ENCODE results near the gene RRAS2. TPM values are rescaled to one million over a fixed set of nuclear protein-coding genes. Genes with fewer than 3 reads are reported as not detected.
A peak's percentile ranks its signal among the peaks of the same experiment; 100 is the strongest.
"Not testable (repeated sequence)": the region's sequence is repeated elsewhere in the genome, so short reads cannot be mapped to it uniquely, and the experiment has no call there.

Gene RRAS2
- total RNA-seq, 1 donor from 2014 or later, result 24.1 TPM

DNA sequence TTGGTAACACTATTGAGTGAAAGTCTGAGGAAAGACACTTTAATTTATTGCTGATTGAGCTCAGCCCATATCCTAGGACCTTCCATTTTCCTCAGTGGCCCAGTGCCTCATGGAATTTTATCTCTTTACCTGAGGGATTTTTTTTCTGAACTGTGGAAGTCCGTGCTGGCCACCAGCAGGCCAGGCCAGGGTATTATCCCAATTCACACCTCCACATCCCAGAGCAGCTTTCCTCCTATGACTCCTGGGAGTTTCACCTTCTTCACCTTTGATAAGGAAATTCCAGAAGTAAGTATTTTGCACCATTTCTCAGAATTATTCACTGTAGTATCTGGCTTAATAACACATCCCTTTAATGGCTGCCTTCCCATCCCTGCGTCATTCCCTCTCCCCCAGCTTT lies 13.0 kb upstream of the RRAS2 start:
- DNase-seq (ENCODE audit: low spot score), result no peak
- no peak for ATAC-seq

DNA sequence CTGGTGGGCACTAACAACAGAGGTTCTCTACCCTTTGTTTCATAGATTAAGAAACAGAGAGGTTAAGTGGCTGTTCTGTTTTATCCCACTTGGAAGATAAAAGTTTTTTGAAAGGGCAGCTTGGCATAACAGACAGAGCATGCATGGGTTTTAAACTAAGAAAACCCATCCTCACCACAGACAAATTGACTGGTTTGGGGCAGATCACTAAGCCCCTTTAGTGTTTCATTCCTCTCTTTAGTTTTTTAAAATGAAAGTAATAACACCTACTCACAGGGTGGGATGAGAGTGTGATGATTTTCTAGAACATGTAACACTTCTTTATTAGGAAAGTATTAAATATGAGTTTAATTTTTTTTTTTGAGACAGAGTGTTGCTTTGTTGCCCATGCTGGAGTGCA lies 12.3 kb upstream of the RRAS2 start:
- no peak for DNase-seq (ENCODE audit: low spot score)
- ATAC-seq, result no peak

DNA sequence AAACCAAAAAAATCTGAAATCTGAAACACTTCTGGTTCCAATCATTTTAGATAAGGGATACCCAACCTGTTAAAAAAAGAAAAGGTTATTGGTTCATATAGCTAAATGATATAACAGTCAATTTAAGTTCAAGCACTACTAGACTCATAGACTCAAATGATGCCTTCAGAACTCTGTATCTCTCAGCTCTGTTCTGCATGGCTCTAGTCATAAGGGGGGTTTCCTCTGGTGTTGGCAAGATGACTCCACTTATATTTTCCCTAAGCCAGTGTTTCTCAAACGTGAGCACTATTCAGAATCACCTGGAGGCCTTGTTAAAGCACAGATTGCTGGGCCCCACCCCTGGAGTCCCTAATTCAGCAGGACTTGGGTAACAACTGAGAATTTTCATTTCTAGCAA lies 11.5 kb upstream of the RRAS2 start:
- ATAC-seq, result no peak
- DNase-seq (ENCODE audit: low spot score), result no peak

DNA sequence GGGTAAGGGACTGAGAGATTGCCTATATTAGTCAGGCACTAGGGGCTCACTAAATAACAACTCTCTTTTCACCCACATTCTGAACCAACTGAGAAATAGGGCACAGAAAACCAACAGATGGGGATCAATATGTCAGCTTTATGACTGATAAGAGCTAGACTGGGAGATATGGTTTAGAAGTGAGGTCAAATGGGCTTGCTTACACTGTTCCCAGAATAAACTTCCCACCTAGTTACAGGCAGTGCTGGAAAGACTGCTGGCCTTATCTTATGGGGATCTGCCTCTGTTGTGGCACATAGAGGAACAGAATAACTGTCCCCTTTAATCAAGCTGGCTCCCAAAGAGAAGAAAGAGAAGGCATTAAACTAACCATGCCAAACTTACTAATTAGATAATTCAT lies 10.6 kb upstream of the RRAS2 start:
- DNase-seq (ENCODE audit: low spot score) (no peak), ATAC-seq (peak; percentile 45)

DNA sequence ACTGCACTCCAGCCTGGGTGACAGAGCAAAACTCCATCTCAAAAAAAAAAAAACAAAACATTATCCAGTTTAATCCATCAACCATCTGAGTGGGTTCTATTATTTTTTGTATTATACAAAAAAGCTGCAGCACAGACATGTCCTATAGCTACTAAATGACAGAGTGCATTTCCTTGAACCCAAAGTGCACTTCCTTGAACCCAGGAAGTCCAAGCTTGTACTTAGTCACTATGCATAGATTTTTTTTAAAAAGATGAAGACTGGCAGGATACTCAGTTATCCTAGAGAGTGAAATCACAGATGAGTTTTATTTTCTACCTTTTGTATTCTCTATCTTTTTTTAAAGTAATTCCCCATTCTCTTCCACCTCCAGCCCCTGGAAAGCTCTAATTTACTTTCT lies 8.0 kb upstream of the RRAS2 start:
- DNase-seq (ENCODE audit: low spot score), result no peak

DNA sequence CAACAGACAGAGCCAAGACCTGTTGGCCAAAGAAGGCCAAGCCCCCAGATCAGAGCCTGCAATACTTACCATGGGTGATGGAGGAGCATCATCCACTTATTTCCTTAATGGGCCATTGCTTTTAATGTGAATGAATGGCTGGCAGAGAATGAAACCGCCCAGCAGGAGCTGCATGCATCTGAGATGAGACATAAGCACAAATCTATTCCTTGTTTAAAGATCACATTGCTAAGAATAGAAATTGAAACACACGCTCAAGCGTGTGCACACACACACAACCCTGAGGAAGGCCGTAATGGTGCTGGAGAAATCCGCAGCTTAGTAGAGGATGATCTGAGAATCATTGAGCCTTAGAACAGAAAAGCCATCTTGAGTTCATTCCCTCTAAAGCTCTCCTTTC lies 5.3 kb upstream of the RRAS2 start:
- no peak for ATAC-seq
- DNase-seq (ENCODE audit: low spot score), result no peak

More for the DNA sequence above, 8.0 kb upstream of the RRAS2 start:
- ATAC-seq, result no peak

DNA sequence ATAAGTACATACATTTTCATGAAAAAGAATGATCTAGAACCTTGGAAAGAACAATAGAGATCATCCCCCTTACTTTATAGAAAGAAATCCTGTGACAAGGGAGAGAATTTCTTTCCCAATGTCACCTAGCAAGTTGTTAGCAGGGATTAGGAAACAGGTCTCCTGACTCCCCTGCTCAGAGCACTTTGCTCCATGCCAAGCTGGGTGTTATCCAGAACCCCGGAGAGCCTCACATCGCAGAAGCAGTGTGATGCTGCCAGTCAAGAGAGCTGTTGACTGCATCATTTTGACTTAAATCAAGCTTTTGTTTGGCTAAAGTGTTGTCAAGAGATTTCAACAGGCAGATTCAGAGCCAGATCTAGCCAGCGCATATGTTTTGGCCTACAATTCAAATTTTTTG lies 3.6 kb upstream of the RRAS2 start:
- ATAC-seq, result peak; percentile 41
- DNase-seq (ENCODE audit: low spot score), result peak; percentile 64

DNA sequence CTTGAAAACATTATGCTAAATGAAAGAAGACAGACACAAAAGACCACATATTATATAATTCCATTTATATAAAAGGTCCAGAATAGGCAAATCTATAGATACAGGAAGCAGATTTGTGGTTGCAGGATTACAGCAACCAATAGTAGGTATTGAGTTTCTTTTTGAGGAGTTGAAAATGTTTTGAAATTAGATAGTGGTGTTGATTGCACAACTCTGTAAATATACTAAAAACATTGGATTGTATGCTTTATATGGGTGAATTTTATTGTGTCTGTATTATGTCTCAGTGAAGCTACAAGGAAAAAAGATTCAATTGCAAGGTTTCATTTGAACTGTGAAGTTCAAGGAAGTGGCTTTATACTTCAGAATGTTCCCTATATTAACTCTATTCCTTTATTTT lies 3.0 kb upstream of the RRAS2 start:
- ATAC-seq, result no peak
- no peak for DNase-seq (ENCODE audit: low spot score)

DNA sequence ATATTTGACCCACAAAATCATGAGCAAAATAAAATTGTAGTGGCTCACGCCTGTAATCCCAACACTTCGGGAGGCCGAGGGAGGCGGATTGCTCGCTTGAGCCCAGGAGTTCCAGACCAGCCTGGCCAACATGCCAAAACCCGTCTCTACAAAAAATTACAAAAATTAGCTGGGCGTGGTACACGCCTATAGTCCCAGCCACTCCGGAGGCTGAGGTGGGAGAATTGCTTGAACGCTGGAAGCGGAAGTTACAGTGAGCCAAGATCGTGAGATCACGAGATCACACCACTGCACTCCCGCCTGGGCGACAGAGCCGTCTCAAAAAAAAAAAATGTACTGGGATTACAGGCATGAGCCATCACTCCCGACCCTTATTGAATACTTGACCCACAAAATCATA lies 2.0 kb upstream of the RRAS2 start:
- ATAC-seq, result no peak
- DNase-seq (ENCODE audit: low spot score), result no peak

DNA sequence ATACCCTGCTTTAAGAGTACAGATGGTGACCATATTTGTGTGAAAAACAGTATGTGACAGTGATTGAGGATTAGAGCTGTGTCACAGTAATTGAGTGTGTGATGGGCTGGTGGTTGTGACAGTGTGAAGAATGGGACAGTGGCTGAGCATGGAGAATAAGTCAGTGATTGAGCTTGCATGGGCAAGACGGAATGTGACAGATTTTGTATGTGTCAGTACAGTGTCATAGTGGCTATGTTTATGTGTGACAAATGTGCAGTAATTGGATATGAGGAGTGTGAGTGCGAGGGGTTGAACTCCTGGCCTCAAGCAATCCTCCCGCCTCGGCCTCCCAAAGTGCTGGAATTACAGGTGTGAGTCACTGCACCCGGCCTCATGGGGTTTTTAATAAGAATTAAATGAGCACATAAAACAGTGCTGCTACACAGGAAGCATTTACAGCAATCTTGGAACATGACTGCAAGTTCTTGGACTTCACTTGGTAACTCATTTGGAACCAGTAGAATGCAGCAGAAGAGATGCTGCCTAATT lies 583 bp upstream of the RRAS2 start:
- DNase-seq (ENCODE audit: low spot score), result no peak
- peak; percentile 1 for ATAC-seq

DNA sequence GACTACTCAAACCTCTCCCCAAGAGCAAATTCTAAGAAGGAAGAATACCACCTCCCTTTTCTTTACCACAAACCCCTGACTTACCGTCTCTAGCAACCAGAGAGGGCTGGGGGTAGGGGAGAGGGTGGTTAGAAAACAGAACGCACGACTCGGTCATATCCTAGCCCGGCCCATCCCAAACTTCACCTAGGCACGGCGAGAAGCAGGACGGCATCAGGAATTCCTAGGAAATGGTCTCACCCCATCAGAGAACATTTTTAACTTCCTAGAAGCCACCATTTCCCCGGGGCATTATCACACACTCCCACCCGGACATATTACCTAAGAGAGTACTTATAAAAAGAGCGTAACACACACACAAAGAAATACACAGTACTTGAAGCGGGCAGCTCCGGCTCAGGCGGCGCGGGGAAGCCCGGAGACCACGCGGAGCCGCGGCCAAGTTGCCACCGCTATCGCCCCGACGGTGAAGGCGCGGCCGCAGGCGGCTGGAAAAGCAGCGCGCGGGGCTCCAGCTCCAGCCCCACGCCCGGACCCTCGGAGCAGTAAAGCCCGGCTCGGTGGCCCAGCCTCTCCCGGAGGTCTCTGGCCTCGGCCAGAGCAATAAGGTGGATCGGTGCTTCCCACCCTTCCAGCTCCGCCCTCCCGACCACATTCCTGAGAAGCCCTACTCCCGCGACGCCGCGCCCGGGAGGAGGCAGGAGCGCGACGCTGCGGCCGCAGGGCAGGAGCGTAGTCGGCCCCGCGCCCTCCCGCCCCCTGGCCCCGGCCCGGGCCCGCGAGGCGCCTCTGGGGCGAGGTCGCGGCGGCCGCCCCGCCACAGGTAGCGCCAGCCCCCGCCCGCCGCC lies 878 bp downstream of the RRAS2 start:
- peak; percentile 76 for ATAC-seq
- peak; percentile 63 for DNase-seq (ENCODE audit: low spot score)

DNA sequence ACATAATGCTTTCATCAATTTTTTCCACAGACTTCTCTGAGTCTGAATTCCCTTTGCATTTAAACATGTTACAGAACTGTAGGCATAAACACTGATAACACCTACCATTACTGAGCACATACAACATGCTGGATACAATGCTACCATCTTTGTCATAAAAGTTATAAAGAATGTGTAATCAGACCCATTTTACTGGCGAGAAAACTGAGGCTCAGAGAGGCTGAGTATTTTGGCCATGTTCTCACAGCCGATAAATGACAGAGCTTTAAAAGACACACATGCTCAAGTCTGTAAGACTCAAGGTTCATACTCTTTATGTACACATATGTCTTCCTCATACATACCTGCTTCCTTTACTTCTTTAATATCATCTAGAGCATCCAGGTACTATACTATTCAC lies 2.6 kb downstream of the RRAS2 start:
- ATAC-seq (no peak), DNase-seq (ENCODE audit: low spot score) (no peak)

DNA sequence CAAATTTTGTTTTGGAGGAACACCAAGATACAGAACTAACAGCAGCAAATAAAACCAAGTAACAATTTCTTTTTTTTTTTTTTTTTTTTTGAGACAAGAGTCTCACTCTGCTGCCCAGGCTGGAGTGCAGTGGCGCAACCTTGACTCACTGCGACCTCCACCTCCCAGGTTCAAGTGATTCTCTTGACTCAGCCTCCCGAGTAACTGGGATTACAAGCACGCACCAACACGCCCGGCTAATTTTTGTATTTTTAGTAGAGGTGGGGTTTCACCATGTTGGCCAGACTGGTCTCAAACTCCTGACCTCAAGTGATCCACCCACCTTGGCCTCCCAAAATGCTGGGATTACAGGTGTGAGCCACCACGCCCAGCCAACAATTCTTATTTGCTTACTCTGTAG lies 4.4 kb downstream of the RRAS2 start:
- ATAC-seq; DNase-seq (ENCODE audit: low spot score): not testable (repeated sequence)

DNA sequence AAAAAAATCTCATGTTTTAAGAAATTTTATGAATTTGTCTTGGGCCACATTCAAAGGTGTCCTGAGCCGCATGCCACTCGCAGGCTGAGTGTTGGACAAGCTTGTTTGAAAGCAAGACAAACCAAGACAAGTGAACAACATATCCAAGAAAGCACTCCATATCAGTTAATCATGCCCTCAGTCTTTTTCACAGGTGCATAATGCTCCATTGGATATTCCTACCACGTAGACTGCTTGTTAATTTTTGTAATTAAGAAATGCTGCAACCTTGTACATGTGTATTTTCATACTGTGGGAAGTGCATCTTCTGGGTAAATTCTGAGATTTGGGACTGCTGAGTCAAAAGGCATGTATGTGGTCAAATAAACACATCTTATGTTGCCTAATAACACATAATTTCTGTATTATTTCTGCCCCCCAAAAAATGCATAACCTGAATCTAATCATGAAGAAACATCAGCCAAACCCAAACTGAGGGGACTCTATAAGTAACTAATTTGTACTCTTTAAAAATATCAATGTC lies 8.2 kb downstream of the RRAS2 start:
- ATAC-seq (no peak), DNase-seq (ENCODE audit: low spot score) (no peak)

DNA sequence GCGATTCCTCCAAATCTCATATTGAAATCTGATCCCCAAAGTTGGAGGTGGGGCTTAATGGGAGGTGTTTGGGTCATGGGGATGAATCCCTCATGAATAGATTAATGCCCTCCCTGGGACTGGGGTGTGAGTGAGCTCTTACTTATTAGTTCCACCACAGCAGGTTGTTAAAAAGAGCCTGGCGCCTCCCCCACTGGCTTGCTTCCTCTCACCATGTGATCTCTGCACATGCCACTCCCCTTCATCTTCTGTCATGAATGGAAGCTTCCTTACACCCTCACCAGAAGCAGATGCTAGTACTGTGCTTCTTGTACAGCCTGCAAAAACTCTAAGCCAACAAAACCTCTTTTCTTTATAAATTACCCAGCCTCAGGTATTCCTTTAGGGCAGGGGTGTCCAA lies 8.8 kb downstream of the RRAS2 start:
- DNase-seq (ENCODE audit: low spot score) (no peak), ATAC-seq (no peak)

DNA sequence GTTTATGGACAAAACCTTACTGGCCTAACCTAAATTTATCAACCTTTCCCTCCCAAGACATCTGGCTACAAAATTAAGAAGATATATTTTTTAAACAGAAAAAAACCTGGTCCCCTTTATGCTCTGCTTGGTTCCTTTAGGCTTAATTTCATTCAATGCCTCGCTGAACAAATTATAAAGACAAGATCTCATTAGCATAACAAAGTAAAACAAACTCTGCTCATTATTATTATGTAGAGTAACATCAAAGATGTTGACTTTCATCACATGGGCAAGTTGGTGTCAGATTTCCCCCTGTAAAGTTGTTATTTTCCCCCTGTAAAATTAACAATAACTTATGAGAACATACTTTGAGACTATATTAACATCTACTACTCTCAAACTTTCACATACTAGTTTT lies 11.0 kb downstream of the RRAS2 start:
- DNase-seq (ENCODE audit: low spot score), result no peak
- no peak for ATAC-seq

DNA sequence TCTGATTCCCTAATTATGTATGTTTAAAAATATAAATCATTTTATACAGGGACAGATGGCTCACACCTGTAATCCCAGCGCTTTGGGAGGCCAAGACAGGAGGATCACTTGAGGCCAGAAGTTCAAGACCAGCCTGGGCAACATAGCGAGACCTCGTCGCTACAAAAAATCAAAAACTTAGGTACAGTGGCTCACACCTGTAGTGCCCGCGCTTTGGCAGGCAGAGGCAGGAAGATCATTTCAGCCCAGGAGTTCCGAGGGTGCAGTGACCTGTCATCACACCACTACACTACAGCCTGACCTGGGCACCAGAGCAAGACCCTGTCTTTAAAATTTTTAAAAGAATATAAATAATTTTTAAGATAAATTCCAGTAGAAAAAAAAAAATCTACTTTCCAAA lies 11.5 kb downstream of the RRAS2 start:
- DNase-seq (ENCODE audit: low spot score) (no peak), ATAC-seq (no peak)

DNA sequence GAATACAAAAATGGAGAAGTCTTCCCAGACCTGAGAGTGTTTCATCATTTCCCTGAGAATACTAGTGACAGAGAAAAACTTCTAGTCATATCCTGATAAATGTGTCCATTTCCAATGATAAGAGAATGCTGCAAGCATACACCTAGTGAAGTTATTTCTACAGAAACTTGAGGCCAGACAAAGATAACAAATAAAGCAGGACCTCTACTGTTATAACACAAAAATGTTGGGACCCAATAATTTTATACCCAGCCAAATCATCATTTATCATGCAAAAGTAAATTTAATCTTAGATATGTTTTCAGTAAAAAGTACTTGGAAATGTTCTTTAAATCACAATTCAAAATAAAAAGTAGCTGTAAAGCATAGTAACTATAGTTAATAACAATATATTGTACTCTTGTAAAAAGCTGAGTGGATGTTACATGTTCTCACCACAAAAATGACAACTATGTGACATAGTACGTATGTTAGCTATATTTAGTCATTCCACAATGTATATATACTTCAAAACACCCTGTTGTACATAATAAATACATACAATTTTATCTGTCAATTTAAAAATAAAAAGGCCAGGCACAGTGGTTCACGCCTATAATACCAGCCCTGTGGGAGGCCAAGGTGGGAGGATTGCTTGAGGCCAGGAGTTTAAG lies 12.6 kb downstream of the RRAS2 start:
- ATAC-seq (no peak), DNase-seq (ENCODE audit: low spot score) (no peak)

DNA sequence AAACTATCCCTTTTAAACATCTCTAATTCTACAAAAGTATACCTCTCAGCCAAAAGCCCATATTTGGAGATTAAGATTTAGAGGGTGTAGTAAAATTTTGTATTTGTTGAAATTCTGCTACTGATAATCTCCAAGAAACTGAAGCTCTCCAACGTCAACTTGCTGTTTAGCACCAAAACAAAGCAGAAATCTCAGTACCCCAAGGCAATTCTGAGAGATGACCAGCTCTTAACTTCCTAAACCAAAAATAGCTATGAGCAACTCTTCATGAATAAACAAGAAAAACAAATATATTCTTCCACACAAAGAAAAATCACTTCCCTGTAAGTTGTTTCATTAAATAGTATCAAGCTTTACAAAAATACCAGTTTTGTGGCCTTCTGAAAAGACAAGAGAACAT lies 13.3 kb downstream of the RRAS2 start:
- no peak for ATAC-seq
- DNase-seq (ENCODE audit: low spot score), result no peak

DNA sequence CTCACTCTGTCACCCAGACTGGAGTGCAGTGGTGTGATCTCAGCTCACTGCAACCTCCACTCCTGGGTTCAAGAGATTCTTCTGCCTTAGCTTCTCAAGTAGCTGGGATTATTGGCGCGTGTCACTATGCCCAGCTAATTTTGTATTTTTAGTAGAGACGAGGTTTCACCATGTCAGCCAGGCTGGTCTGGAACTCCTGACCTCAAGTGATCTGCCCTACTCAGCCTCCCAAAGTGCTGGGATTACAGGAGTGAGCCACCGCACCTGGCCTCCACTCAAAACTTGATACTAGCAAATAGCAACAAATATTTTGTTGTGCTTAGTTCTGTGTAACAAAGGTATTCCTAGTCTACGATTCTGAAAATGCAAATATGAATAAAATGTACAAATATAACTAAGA lies 14.0 kb downstream of the RRAS2 start:
- not testable (repeated sequence) for DNase-seq (ENCODE audit: low spot score)

DNA sequence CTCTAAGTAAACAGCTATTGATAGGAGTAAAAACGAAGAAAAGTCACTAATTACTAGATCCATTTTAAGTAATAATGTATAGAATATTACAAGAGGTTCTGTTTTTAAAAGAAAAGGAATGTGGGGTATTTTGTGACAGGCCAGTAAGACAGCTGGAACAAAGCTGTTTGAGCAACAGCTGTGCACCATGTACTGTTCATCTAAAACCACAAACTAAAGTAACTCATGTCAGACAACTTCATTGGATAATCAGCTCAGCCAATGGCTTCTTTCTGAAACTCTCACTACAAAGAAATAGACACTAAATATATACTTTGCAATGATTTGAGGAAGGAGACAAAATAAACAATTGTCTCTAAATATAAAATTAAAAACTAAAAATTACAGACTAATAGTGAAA lies 16.1 kb downstream of the RRAS2 start:
- no peak for ATAC-seq
- no peak for DNase-seq (ENCODE audit: low spot score)

More for the DNA sequence above, 14.0 kb downstream of the RRAS2 start:
- ATAC-seq, result not testable (repeated sequence)

DNA sequence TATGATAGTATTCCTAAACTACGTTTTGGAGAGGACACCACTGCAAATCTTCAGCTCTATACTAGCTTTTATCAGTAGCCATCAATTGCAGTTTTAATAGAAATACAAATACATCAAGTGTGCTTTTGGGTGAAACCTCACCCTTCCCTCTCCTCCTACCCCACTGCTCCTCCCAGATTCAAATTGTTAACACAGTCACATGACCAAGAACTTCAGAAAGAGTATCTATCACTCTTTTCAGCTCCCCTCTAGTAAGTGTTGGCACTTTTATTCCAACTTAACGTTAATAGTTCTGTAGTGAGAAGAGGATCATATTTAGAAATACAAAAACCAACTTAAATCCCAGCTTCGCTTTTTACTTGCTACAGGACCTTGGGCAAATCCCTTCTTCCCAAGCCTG lies 17.0 kb downstream of the RRAS2 start:
- no peak for ATAC-seq
- no peak for DNase-seq (ENCODE audit: low spot score)

All from left lobe of liver (tissue), 2 donors.